ENCODE data around the gene SPEN.

- no peak for TF ChIP-seq YY1 (IDR thresholded peaks at IDR 0.05; ENCODE audit: low read depth)
- no peak for TF ChIP-seq FOXM1 (IDR thresholded peaks at IDR 0.05; ENCODE audit: borderline replicate concordance, low read depth)
These were observed 71.6 kb downstream of the SPEN start for GRCh38 chr1:15918962-15919715.

Measured in Ishikawa (cell line).